HEK293 (cell line): Measurements from ENCODE around the gene MRRF.

Source experiments
- KLF9 ChIP-seq: fragments of 450-650 bp; formaldehyde crosslinking; IDR thresholded peaks from 2 replicates; pipeline ENCODE4 v1.5.1; 2016; ENCODE audit warnings: missing biosample characterization, missing genetic modification characterization, low read depth
- MZF1 ChIP-seq: fragments of 450-650 bp; formaldehyde crosslinking; IDR thresholded peaks from 2 replicates; pipeline ENCODE4 v1.5.1; 2017; ENCODE audit warnings: missing biosample characterization, missing genetic modification characterization, borderline replicate concordance
- PRDM10 ChIP-seq: fragments of 450-650 bp; formaldehyde crosslinking; IDR thresholded peaks from 2 replicates; pipeline ENCODE4 v1.5.1; 2016; ENCODE audit warnings: missing biosample characterization, missing genetic modification characterization
- REST ChIP-seq: fragments of 450-650 bp; formaldehyde crosslinking; IDR thresholded peaks from 2 replicates; pipeline ENCODE4 v1.5.1; 2016; ENCODE audit warnings: missing biosample characterization, missing genetic modification characterization
- ZBTB21 ChIP-seq: fragments of 450-650 bp; formaldehyde crosslinking; IDR thresholded peaks from 2 replicates; pipeline ENCODE4 v1.5.1; 2017; ENCODE audit warnings: missing biosample characterization, missing genetic modification characterization
- ZNF175 ChIP-seq: fragments of 450-650 bp; formaldehyde crosslinking; IDR thresholded peaks from 2 replicates; pipeline ENCODE4 v1.5.1; 2016; ENCODE audit warnings: missing biosample characterization, missing genetic modification characterization
- ZNF521 ChIP-seq: fragments of 450-650 bp; formaldehyde crosslinking; IDR thresholded peaks from 2 replicates; pipeline ENCODE4 v1.5.1; 2017; ENCODE audit warnings: missing biosample characterization, mild to moderate bottlenecking, missing genetic modification characterization
- ZNF585B ChIP-seq: fragments of 450-650 bp; formaldehyde crosslinking; IDR thresholded peaks from 2 replicates; pipeline ENCODE4 v1.5.1; 2016; ENCODE audit warnings: missing biosample characterization, missing genetic modification characterization
- TF ChIP-seq, protein P1 (sequence below): fragments of 450-650 bp; formaldehyde crosslinking; IDR thresholded peaks from 2 replicates; pipeline ENCODE4 v1.5.1; 2016; ENCODE audit warnings: missing biosample characterization, missing genetic modification characterization
- TF ChIP-seq, protein P2 (sequence below): fragments of 450-650 bp; IDR thresholded peaks from 2 replicates; pipeline ENCODE4 v1.5.1; 2018; ENCODE audit warnings: missing biosample characterization, mild to moderate bottlenecking, missing genetic modification characterization

- TF ChIP-seq, protein P1, sequence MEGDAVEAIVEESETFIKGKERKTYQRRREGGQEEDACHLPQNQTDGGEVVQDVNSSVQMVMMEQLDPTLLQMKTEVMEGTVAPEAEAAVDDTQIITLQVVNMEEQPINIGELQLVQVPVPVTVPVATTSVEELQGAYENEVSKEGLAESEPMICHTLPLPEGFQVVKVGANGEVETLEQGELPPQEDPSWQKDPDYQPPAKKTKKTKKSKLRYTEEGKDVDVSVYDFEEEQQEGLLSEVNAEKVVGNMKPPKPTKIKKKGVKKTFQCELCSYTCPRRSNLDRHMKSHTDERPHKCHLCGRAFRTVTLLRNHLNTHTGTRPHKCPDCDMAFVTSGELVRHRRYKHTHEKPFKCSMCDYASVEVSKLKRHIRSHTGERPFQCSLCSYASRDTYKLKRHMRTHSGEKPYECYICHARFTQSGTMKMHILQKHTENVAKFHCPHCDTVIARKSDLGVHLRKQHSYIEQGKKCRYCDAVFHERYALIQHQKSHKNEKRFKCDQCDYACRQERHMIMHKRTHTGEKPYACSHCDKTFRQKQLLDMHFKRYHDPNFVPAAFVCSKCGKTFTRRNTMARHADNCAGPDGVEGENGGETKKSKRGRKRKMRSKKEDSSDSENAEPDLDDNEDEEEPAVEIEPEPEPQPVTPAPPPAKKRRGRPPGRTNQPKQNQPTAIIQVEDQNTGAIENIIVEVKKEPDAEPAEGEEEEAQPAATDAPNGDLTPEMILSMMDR (tag by site-specific recombination), result no peak
- TF ChIP-seq ZBTB21 (tag by site-specific recombination), result no peak
- no peak for TF ChIP-seq REST (tag by site-specific recombination)
- no peak for TF ChIP-seq KLF9
- no peak for TF ChIP-seq ZNF521 (tag by site-specific recombination)
- TF ChIP-seq PRDM10 (tag by site-specific recombination), result no peak
- TF ChIP-seq MZF1 (tag by site-specific recombination), result no peak
- no peak for TF ChIP-seq ZNF175 (tag by site-specific recombination)
- TF ChIP-seq, protein P2, sequence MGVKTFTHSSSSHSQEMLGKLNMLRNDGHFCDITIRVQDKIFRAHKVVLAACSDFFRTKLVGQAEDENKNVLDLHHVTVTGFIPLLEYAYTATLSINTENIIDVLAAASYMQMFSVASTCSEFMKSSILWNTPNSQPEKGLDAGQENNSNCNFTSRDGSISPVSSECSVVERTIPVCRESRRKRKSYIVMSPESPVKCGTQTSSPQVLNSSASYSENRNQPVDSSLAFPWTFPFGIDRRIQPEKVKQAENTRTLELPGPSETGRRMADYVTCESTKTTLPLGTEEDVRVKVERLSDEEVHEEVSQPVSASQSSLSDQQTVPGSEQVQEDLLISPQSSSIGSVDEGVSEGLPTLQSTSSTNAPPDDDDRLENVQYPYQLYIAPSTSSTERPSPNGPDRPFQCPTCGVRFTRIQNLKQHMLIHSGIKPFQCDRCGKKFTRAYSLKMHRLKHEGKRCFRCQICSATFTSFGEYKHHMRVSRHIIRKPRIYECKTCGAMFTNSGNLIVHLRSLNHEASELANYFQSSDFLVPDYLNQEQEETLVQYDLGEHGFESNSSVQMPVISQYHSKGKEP, result no peak
- TF ChIP-seq ZNF585B (tag by site-specific recombination), result no peak
Measured at GRCh38 chr9:122226142-122226757, 38.4 kb upstream of the MRRF start.
